ENCODE data around the gene WNK1. TPM values are rescaled to one million over a fixed set of nuclear protein-coding genes. Genes with fewer than 3 reads are reported as not detected.
A peak's percentile ranks its signal among the peaks of the same experiment; 100 is the strongest.

WNK1 gene
- total RNA-seq, 4 donors from 2014 or later, result 222 to 407 (median 322) TPM

GRCh38 chr12:718756-719102 lies 33.6 kb upstream of the WNK1 start:
- TF ChIP-seq CTCF (IDR thresholded peaks at IDR 0.05), result no peak
- DNase-seq (ENCODE audit: low spot score) (no peak), ATAC-seq (ENCODE audit: low FRiP score) (no peak)

- ATAC-seq (ENCODE audit: low FRiP score), result no peak
- TF ChIP-seq CTCF (IDR thresholded peaks at IDR 0.05), result no peak
- DNase-seq (ENCODE audit: low spot score), result no peak
Observed at GRCh38 chr12:720231-720941, 32.0 kb upstream of the WNK1 start.

GRCh38 chr12:724194-724855 lies 28.1 kb upstream of the WNK1 start:
- ATAC-seq (ENCODE audit: low FRiP score) (peak; percentile 58), DNase-seq (ENCODE audit: low spot score) (no peak)
- no peak for TF ChIP-seq CTCF (IDR thresholded peaks at IDR 0.05)

GRCh38 chr12:725076-725475 lies 27.3 kb upstream of the WNK1 start:
- TF ChIP-seq CTCF (IDR thresholded peaks at IDR 0.05), result no peak
- DNase-seq (ENCODE audit: low spot score), result no peak
- no peak for ATAC-seq (ENCODE audit: low FRiP score)

GRCh38 chr12:726281-727140 lies 25.9 kb upstream of the WNK1 start:
- ATAC-seq (ENCODE audit: low FRiP score) (peak; percentile 70), DNase-seq (ENCODE audit: low spot score) (no peak)
- no peak for TF ChIP-seq CTCF (IDR thresholded peaks at IDR 0.05)

GRCh38 chr12:727321-727720 lies 25.1 kb upstream of the WNK1 start:
- ATAC-seq (ENCODE audit: low FRiP score) (no peak), DNase-seq (ENCODE audit: low spot score) (no peak)
- no peak for TF ChIP-seq CTCF (IDR thresholded peaks at IDR 0.05)
